Right lobe of liver (tissue), 6 donors: Measurements from ENCODE around the gene CENPC. TPM values are rescaled to one million over a fixed set of nuclear protein-coding genes. Genes with fewer than 3 reads are reported as not detected.
A peak's percentile ranks its signal among the peaks of the same experiment; 100 is the strongest.

Experiments
- ATAC-seq, 4 donors: fragments of 200-7000 bp; cut with Tn5 transposase; one replicate each; pipeline ENCODE4 v1.9.1; 2020; ENCODE audit warnings: mild to moderate bottlenecking in 4 of 4, moderate library complexity in 4 of 4
- DNase-seq, 3 donors: peaks; one replicate each; pipeline ENCODE4 v3.0.0-alpha.2; 2020
- H3K27ac ChIP-seq, 3 donors: fragments of 200-600 bp; one replicate each; pipeline ENCODE4 v1.8.0; 2022
- H3K27me3 ChIP-seq, 2 donors: fragments of 200-600 bp; one replicate each; pipeline ENCODE4 v1.8.0; 2022
- H3K36me3 ChIP-seq, 4 donors: fragments of 200-600 bp; sonication (generic) in 1 of 4; one replicate each; pipeline versions ENCODE4 v1.5.1 to v1.8.0; 2017 to 2022; ENCODE audit warnings: control low read depth in 1 of 4
- H3K4me1 ChIP-seq, 4 donors: fragments of 200-600 bp; sonication (generic) in 1 of 4; one replicate each; pipeline versions ENCODE4 v1.5.1 to v1.8.0; 2017 to 2022; ENCODE audit warnings: control low read depth in 1 of 4
- H3K4me3 ChIP-seq, 3 donors: fragments of 200-600 bp; one replicate each; pipeline ENCODE4 v1.8.0; 2022
- H3K9me3 ChIP-seq, 4 donors: fragments of 200-600 bp; sonication (generic) in 1 of 4; one replicate each; pipeline versions ENCODE4 v1.5.1 to v1.8.0; 2017 to 2022; ENCODE audit warnings: control low read depth in 1 of 4
- CTCF ChIP-seq, 4 donors: fragments of 200-600 bp in 3 of 4; fragments of 450-650 bp in 1 of 4; IDR thresholded peaks; one replicate each; pipeline versions ENCODE4 v1.5.1 to v1.8.0; 2016 to 2022; ENCODE audit warnings: antibody characterized with exemption in 4 of 4, mild to moderate bottlenecking in 2 of 4
- POLR2A ChIP-seq: fragments of 450-650 bp; IDR thresholded peaks from one replicate; pipeline ENCODE4 v1.6.1; 2017; ENCODE audit warnings: antibody characterized with exemption, mild to moderate bottlenecking
- WGBS: methylation state at CpG from one replicate; pipeline ENCODE4 v1.1.6; 2018; ENCODE audit warnings: low coverage, low lambda C conversion rate; ENCODE audit not compliant: insufficient coverage; ENCODE audit errors: missing lambda C conversion rate; 5-methylcytosine and 5-hydroxymethylcytosine counted together
- intact Hi-C, 2 donors: fragments of 100-400 bp; cut with DNase I; formaldehyde crosslinking; loops; one replicate each; pipeline versions ENCODE4 v1.11.2 to v1.14.1; 2022
- total RNA-seq, 6 experiments: library from RNA; depleted of rRNA in 2 of 6; stranded (reverse); fragments of >200 nt in 2 of 6; fragmentation: NEBNext Ultra II Directional in 3 of 6; extraction: Animal tissue kit (Norgen Biotek cat#: 25700) in 3 of 6; gene quantifications; one replicate each; pipeline versions ENCODE4 v1.1.0 to v1.2.4, GENCODE V29; 2016 to 2023
- donor health status: DM: no; HTN: yes; CAD: no.
- donor health status: DM: no; HTN: no; CAD: no.
- donor health status: DM: no; HTN: no; CAD: no.
- donor health status: DM: no; HTN: yes; CAD: no.
- donor health status: DM: no; HTN: yes; CAD: no.

CENPC gene
- total RNA-seq, 6 experiments from 2014 or later, result 4.3 to 10.4 (median 6.8) TPM

- ATAC-seq (no peak), DNase-seq (no peak)
- no peak overlapping the region for H3K4me3 ChIP-seq
- no peaks in the 10 kb centered on the region for H3K36me3 ChIP-seq
- H3K27me3 ChIP-seq, result no peaks in the 10 kb centered on the region
- 5% methylated on average over 1 of the region's 1 CpG for WGBS
- TF ChIP-seq CTCF (IDR thresholded peaks at IDR 0.05) (peak in 3 of 4 donors; percentile 21 to 32 (median 27)), POLR2A (no peak)
- H3K27ac ChIP-seq, result no peak overlapping the region
- peaks cover 0 to under 1% (median 0%) of the 10 kb centered on the region in 4 donors for H3K4me1 ChIP-seq
- H3K9me3 ChIP-seq, result no peaks in the 10 kb centered on the region
- intact Hi-C loops, result no loop called here
These were observed 3.8 kb upstream of the CENPC start for GRCh38 chr4:67549123-67549522.

GRCh38 chr4:67546971-67547370 lies 1.7 kb upstream of the CENPC start:
- H3K4me3 ChIP-seq, result no peak overlapping the region
- no peak overlapping the region for H3K27ac ChIP-seq
- 59% methylated on average over 4 of the region's 4 CpGs for WGBS
- intact Hi-C loops, result no loop called here
- DNase-seq, result no peak
- TF ChIP-seq POLR2A, result no peak
- TF ChIP-seq CTCF (IDR thresholded peaks at IDR 0.05), result no peak
- no peaks in the 10 kb centered on the region for H3K36me3 ChIP-seq
- peaks cover 0 to 22% (median 2%) of the 10 kb centered on the region in 4 donors for H3K4me1 ChIP-seq
- H3K27me3 ChIP-seq, result no peaks in the 10 kb centered on the region
- H3K9me3 ChIP-seq, result no peaks in the 10 kb centered on the region
- ATAC-seq, result no peak

- DNase-seq, result no peak
- H3K4me1 ChIP-seq, result peaks cover 0 to 25% (median 2%) of the 10 kb centered on the region in 4 donors
These were observed 677 bp upstream of the CENPC start for GRCh38 chr4:67546004-67546356.

GRCh38 chr4:67542076-67542475 lies 3.2 kb downstream of the CENPC start:
- ATAC-seq, result peak in 2 of 4 donors; percentile 9 to 16
- H3K27me3 ChIP-seq, result no peaks in the 10 kb centered on the region
- DNase-seq, result no peak
- no peaks in the 10 kb centered on the region for H3K9me3 ChIP-seq
- TF ChIP-seq CTCF (IDR thresholded peaks at IDR 0.05) (no peak), POLR2A (no peak)
- peaks cover 0 to 22% (median 4%) of the 10 kb centered on the region in 4 donors for H3K36me3 ChIP-seq
- intact Hi-C loops, result no loop called here
- H3K4me1 ChIP-seq, result peaks cover 0 to 25% (median 2%) of the 10 kb centered on the region in 4 donors
- 15% methylated on average over 1 of the region's 1 CpG for WGBS
- H3K27ac ChIP-seq, result peak overlapping the region in 1 of 3 donors; percentile 10
- H3K4me3 ChIP-seq, result no peak overlapping the region

More at GRCh38 chr4:67546004-67546356, 677 bp upstream of the CENPC start:
- Histone ChIP-seq H3K4me3 (peak overlapping the region; percentile 68 to 78 (median 68)), H3K27me3 (no peaks in the 10 kb centered on the region), H3K27ac (peak overlapping the region in 1 of 3 donors; percentile 88), H3K9me3 (no peaks in the 10 kb centered on the region), H3K36me3 (peaks cover 0 to 1% (median 0%) of the 10 kb centered on the region in 4 donors)
- TF ChIP-seq POLR2A, result no peak
- intact Hi-C loops, result no loop called here
- ATAC-seq, result no peak
- WGBS, result 62% methylated on average over 4 of the region's 4 CpGs

GRCh38 chr4:67539830-67540229 lies 5.5 kb downstream of the CENPC start:
- Histone ChIP-seq H3K9me3 (no peaks in the 10 kb centered on the region), H3K4me3 (no peak overlapping the region), H3K27ac (no peak overlapping the region), H3K27me3 (no peaks in the 10 kb centered on the region), H3K36me3 (peaks cover 0 to 22% (median 4%) of the 10 kb centered on the region in 4 donors), H3K4me1 (peaks cover 0 to 25% (median 2%) of the 10 kb centered on the region in 4 donors)
- DNase-seq, result no peak
- no peak for ATAC-seq
- intact Hi-C loops, result no loop called here
- 94% methylated on average over 1 of the region's 1 CpG for WGBS
- TF ChIP-seq CTCF (IDR thresholded peaks at IDR 0.05) (no peak), POLR2A (no peak)
